ENCODE measurements around the gene PTGS1. TPM values are rescaled to one million over a fixed set of nuclear protein-coding genes. Genes with fewer than 3 reads are reported as not detected.

Gene PTGS1
- total RNA-seq, 4 donors from 2014 or later = 4.5 to 9.5 (median 5.2) TPM

DNA sequence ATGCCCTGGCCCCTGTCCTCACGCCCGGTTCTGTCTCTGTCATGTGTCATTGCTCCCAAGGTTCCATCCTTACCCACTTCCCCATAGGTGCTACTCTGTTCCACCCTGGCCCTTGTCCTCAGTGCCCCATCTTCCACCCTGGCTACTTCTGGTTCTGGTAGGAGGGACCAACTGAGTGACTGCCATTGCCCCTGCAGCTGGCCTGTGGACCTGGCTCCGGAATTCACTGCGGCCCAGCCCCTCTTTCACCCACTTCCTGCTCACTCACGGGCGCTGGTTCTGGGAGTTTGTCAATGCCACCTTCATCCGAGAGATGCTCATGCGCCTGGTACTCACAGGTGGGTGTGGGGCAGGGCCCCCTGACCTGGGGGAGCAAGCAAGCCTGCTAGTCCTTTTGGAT is 7.4 kb downstream of the PTGS1 start:
- TF ChIP-seq, protein P1, sequence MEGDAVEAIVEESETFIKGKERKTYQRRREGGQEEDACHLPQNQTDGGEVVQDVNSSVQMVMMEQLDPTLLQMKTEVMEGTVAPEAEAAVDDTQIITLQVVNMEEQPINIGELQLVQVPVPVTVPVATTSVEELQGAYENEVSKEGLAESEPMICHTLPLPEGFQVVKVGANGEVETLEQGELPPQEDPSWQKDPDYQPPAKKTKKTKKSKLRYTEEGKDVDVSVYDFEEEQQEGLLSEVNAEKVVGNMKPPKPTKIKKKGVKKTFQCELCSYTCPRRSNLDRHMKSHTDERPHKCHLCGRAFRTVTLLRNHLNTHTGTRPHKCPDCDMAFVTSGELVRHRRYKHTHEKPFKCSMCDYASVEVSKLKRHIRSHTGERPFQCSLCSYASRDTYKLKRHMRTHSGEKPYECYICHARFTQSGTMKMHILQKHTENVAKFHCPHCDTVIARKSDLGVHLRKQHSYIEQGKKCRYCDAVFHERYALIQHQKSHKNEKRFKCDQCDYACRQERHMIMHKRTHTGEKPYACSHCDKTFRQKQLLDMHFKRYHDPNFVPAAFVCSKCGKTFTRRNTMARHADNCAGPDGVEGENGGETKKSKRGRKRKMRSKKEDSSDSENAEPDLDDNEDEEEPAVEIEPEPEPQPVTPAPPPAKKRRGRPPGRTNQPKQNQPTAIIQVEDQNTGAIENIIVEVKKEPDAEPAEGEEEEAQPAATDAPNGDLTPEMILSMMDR (IDR thresholded peaks at IDR 0.05; ENCODE audit: low read depth) = no peak

DNA sequence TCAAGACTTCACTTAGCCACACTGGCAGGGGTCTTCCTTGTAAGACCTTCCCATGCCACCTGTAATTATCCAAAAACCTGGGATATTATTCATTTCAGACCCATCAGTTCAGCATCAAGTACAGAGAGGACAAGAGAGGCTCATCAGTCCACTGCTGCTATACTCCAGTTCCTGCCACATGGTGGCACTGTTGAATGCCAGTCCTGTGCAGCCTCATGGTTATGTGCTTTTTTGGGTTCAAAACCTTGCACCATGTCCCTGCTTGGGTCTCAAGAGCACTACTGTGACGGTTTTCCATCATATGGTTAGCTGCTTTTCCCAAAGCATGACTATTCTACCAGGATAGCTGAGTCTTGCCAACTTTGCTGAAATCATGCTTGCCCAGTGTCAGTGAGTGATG is 8.5 kb downstream of the PTGS1 start:
- TF ChIP-seq, protein P1 (IDR thresholded peaks at IDR 0.05; ENCODE audit: low read depth) = no peak

DNA sequence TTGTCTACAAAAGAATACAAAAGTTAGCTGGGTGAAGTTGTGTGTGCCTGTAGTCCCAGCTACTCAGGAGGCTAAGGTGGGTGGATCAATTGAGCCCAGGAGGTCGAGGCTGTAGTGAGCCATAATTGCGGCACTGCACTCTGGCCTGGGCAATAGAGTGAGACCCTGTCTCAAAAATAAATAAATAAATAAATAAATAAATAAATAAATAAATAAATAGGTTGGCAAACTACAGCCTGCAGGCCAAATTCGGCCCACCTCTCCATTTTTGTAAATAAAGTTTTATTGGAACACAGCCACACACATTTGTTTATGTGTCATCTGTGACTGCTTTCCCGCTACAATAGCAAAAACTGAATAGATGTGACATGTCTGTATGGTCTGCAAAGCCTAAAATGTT is 9.5 kb downstream of the PTGS1 start:
- TF ChIP-seq, protein P1 (IDR thresholded peaks at IDR 0.05; ENCODE audit: low read depth) = no peak

DNA sequence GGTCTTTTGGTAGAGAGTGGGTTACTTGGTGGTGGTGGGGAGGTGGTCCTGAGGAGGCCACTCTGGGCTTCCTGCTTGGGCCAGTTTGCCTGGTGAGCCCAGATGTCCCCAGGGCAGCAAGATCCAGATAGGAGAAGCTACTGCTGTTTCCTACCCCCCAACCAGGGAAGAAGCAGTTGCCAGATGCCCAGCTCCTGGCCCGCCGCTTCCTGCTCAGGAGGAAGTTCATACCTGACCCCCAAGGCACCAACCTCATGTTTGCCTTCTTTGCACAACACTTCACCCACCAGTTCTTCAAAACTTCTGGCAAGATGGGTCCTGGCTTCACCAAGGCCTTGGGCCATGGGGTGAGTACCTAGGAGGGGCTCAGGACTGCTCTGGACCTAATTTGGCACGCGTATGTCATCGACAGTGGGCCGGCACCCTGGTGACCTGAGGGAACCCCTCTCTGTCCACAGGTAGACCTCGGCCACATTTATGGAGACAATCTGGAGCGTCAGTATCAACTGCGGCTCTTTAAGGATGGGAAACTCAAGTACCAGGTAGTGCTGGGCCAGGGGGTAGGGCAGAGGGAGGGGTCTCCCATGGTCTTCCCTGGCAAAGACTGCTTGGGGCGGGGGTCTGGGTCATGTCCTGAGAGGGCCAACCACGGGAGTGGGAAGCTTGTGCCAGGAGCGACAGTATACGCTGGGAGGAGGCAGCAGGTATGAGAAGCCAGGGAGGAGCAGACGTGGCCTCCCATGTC is 10.6 kb downstream of the PTGS1 start:
- TF ChIP-seq, protein P1 (IDR thresholded peaks at IDR 0.05; ENCODE audit: low read depth) = no peak

DNA sequence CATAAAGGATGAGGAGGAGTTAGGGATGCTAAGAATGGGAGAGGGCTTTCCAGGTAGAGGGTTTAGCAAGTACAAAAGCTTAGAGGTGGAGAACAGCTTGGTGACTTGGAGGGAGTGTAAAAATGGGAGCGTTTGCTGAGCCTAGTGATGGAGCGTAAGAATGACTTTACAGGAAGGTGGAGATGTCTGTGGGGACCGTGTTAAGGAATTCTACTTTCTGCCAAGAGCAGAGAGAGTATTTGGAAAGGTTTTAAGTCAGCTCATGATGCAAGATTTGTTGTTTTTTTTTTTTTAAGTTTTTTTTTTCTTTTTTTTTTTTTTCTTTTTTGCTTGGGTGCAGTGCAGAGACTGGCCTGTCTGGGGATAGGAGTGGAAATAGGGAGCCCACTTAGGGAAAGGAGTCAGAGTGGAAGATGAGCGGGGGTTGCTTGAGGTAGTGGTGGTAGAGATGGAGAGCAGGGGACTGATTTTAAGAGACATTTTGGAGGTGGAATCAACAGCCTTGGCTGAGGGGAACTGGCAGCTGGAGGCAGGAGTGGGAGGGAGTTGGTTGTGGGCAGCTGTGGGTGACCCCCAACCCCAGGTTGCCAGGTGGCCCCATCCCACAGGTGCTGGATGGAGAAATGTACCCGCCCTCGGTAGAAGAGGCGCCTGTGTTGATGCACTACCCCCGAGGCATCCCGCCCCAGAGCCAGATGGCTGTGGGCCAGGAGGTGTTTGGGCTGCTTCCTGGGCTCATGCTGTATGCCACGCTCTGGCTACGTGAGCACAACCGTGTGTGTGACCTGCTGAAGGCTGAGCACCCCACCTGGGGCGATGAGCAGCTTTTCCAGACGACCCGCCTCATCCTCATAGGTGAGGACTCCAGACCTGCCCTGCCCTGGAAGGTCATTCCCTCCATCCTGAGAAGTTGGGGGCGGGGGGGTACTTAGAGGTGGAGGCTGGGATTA is 12.4 kb downstream of the PTGS1 start:
- TF ChIP-seq, protein P1 (IDR thresholded peaks at IDR 0.05; ENCODE audit: low read depth) = no peak

DNA sequence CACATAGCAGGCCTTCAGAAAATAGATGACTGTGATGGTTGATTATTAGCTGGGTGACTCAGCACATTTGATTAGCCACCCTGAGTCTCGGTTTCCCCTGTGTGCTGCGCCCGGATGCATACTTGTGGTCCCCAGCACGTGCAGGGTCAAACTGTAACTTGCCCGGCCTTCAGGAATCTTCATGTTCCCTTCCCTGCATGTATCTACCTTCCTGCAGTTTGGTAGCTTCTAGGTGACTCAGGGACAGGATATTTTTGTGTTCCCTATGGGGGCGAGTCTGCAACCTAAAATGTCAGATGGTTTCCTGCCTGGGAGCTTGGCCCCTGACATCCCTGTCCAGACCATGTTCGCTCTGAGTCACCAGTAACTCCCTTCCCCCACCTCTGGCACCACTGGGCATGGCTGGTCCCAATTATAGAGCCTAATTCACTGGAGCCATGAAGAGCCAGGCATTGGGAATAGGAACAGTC is 13.2 kb downstream of the PTGS1 start:
- TF ChIP-seq, protein P1 (IDR thresholded peaks at IDR 0.05; ENCODE audit: low read depth) = no peak

DNA sequence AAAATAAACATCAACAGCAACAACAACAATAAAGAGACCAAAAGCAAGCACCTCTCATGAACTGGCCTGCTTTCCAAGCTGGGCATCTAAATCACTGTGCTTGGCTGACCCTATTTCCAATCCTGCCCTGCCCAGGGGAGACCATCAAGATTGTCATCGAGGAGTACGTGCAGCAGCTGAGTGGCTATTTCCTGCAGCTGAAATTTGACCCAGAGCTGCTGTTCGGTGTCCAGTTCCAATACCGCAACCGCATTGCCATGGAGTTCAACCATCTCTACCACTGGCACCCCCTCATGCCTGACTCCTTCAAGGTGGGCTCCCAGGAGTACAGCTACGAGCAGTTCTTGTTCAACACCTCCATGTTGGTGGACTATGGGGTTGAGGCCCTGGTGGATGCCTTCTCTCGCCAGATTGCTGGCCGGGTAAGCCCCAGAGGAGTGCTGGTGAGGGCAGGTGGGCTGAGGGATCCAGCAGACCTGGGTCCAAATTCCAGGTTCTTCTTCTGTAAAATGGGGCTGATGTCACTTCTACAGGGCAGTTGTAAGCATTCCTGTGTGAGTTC is 15.6 kb downstream of the PTGS1 start:
- TF ChIP-seq, protein P1 (IDR thresholded peaks at IDR 0.05; ENCODE audit: low read depth) = no peak
